Measurements from ENCODE around the gene LAMB3. TPM values are rescaled to one million over a fixed set of nuclear protein-coding genes. Genes with fewer than 3 reads are reported as not detected.
A peak's percentile ranks its signal among the peaks of the same experiment; 100 is the strongest.

LAMB3 gene
- polyA plus RNA-seq, 1 donor (not counting 4 experiments of a cell fraction or from before 2014, with no cell fraction given) = 659 TPM

DNA sequence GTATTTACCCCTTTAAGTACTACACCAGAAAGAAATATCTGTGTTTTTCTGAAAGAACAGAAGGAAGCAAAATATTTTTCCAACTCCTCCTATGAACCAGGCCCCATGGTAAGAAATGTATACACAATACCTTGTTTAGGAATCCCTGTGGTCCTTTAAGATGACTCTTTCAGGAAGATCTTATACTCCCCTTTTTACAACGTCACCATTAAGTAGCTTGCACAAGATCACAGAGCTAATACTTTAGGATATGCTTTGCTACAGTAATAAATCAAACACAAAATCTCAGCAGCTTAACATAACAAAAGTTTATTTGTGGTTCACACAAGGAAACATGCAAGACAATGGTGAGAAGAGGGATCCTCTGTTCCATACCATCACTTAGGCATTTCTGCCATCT, 8.8 kb upstream of the LAMB3 start:
- no peak for FAIRE-seq
- H3K36me3 ChIP-seq (ENCODE audit: control insufficient read depth in 2 of 2, extremely low read depth in 1 of 2, insufficient read depth in 2 of 2, low read length in 2 of 2) = no peaks in the 10 kb centered on the region
- TF ChIP-seq, protein P1, sequence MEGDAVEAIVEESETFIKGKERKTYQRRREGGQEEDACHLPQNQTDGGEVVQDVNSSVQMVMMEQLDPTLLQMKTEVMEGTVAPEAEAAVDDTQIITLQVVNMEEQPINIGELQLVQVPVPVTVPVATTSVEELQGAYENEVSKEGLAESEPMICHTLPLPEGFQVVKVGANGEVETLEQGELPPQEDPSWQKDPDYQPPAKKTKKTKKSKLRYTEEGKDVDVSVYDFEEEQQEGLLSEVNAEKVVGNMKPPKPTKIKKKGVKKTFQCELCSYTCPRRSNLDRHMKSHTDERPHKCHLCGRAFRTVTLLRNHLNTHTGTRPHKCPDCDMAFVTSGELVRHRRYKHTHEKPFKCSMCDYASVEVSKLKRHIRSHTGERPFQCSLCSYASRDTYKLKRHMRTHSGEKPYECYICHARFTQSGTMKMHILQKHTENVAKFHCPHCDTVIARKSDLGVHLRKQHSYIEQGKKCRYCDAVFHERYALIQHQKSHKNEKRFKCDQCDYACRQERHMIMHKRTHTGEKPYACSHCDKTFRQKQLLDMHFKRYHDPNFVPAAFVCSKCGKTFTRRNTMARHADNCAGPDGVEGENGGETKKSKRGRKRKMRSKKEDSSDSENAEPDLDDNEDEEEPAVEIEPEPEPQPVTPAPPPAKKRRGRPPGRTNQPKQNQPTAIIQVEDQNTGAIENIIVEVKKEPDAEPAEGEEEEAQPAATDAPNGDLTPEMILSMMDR (optimal IDR thresholded peaks at IDR 0.05 in 1 of 3, IDR thresholded peaks at IDR 0.05 in 1 of 3, conservative IDR thresholded peaks at IDR 0.05 in 1 of 3; ENCODE audit: extremely low read depth in 1 of 3, insufficient read depth in 2 of 3, low read length in 3 of 3) = no peak
- no peak for TF ChIP-seq EZH2 (IDR thresholded peaks at IDR 0.05; ENCODE audit: low read length)
- no peak overlapping the region for H3K27ac ChIP-seq (ENCODE audit: control insufficient read depth, insufficient read depth, low read length)
- peaks cover 38% of the 10 kb centered on the region for H3K4me1 ChIP-seq (ENCODE audit: control insufficient read depth, extremely low read depth, insufficient read depth, low read length)
- dilution Hi-C loops (cut with MboI; ENCODE audit: extremely low pct_ligation_motif_present, low sequenced_read_pairs) = no loop called here
- H3K4me2 ChIP-seq (ENCODE audit: control insufficient read depth, extremely low read depth, insufficient read depth, low read depth, low read length) = no peak overlapping the region
- H3K27me3 ChIP-seq (ENCODE audit: control insufficient read depth, extremely low read depth, insufficient read depth, low read length) = no peaks in the 10 kb centered on the region
- DNase-seq (ENCODE audit: low read depth, low spot score) = no peak
- no peak overlapping the region for H3K4me3 ChIP-seq (ENCODE audit: control insufficient read depth in 2 of 3, extremely low read depth in 1 of 3, insufficient read depth in 2 of 3, low read depth in 1 of 3, low read length in 3 of 3)
- no peaks in the 10 kb centered on the region for H4K20me1 ChIP-seq (ENCODE audit: control insufficient read depth, extremely low read depth, insufficient read depth, low read length)
- H2AFZ ChIP-seq (ENCODE audit: control insufficient read depth, low read length) = no peak overlapping the region
- H3K9me1 ChIP-seq (ENCODE audit: control insufficient read depth, extremely low read depth, insufficient read depth, low read length) = no peaks in the 10 kb centered on the region
- H3K9me3 ChIP-seq (ENCODE audit: control insufficient read depth, low read depth, low read length) = no peaks in the 10 kb centered on the region
- H3K9ac ChIP-seq (ENCODE audit: control insufficient read depth, extremely low read depth, insufficient read depth, low read length) = no peak overlapping the region
- no peaks in the 10 kb centered on the region for H3K79me2 ChIP-seq (ENCODE audit: control insufficient read depth, insufficient read depth, low read length)

DNA sequence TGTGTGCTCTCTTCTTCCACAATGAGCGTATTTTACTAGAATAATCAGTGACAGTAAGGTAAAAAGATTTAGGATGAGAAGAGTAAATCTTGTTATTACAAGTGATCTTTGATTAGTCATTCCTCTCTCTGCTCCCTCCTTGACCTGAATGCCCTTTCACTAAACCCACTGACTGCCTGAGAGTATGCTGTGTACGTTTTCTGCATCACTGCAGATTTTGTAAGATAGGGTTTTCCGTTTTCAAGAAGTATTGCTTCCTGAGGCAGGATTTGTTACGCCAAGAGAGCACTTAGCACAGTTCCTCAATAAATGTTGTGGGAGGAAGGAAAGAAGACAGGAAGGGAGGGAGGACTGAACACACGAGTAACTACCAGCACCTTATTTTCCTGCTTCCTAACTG, 7.7 kb upstream of the LAMB3 start:
- no peak for TF ChIP-seq EZH2 (IDR thresholded peaks at IDR 0.05; ENCODE audit: low read length)
- TF ChIP-seq, protein P1 (optimal IDR thresholded peaks at IDR 0.05 in 1 of 3, IDR thresholded peaks at IDR 0.05 in 1 of 3, conservative IDR thresholded peaks at IDR 0.05 in 1 of 3; ENCODE audit: extremely low read depth in 1 of 3, insufficient read depth in 2 of 3, low read length in 3 of 3) = no peak
- peak; percentile 50 for DNase-seq (ENCODE audit: low read depth, low spot score)
- H3K27ac ChIP-seq (ENCODE audit: control insufficient read depth, insufficient read depth, low read length) = peak overlapping the region; percentile 47

More for the DNA sequence above, 7.7 kb upstream of the LAMB3 start:
- Histone ChIP-seq H4K20me1 (ENCODE audit: control insufficient read depth, extremely low read depth, insufficient read depth, low read length) (no peaks in the 10 kb centered on the region), H3K9me3 (ENCODE audit: control insufficient read depth, low read depth, low read length) (no peaks in the 10 kb centered on the region), H3K79me2 (ENCODE audit: control insufficient read depth, insufficient read depth, low read length) (peaks cover under 1% of the 10 kb centered on the region), H2AFZ (ENCODE audit: control insufficient read depth, low read length) (peak overlapping the region; percentile 21), H3K4me3 (ENCODE audit: control insufficient read depth in 2 of 3, extremely low read depth in 1 of 3, insufficient read depth in 2 of 3, low read depth in 1 of 3, low read length in 3 of 3) (no peak overlapping the region), H3K36me3 (ENCODE audit: control insufficient read depth in 2 of 2, extremely low read depth in 1 of 2, insufficient read depth in 2 of 2, low read length in 2 of 2) (no peaks in the 10 kb centered on the region), H3K9ac (ENCODE audit: control insufficient read depth, extremely low read depth, insufficient read depth, low read length) (no peak overlapping the region), H3K4me2 (ENCODE audit: control insufficient read depth, extremely low read depth, insufficient read depth, low read depth, low read length) (peak overlapping the region; percentile 30), H3K4me1 (ENCODE audit: control insufficient read depth, extremely low read depth, insufficient read depth, low read length) (peaks cover 50% of the 10 kb centered on the region), H3K27me3 (ENCODE audit: control insufficient read depth, extremely low read depth, insufficient read depth, low read length) (no peaks in the 10 kb centered on the region), H3K9me1 (ENCODE audit: control insufficient read depth, extremely low read depth, insufficient read depth, low read length) (no peaks in the 10 kb centered on the region)
- dilution Hi-C loops (cut with MboI; ENCODE audit: extremely low pct_ligation_motif_present, low sequenced_read_pairs) = no loop called here
- peak; percentile 34 for FAIRE-seq

All from keratinocyte (primary cell).